ENCODE data around the gene PIM1.

GRCh38 chr6:37209461-37210205 lies 39.7 kb downstream of the PIM1 start:
- TF ChIP-seq CTCF (IDR thresholded peaks at IDR 0.05) (no peak), POLR2A (IDR thresholded peaks at IDR 0.05) (no peak)

Measured in right lobe of liver (tissue), 4 donors.